SK-MEL-5 (cell line): ENCODE data around the gene TAS2R20. TPM values are rescaled to one million over a fixed set of nuclear protein-coding genes. Genes with fewer than 3 reads are reported as not detected.
"Not testable (repeated sequence)": the region's sequence is repeated elsewhere in the genome, so short reads cannot be mapped to it uniquely, and the experiment has no call there.

Experiments used
- DNase-seq: peaks from one replicate; pipeline ENCODE4 v3.0.0-alpha.2; 2016; ENCODE audit warnings: low read depth, low spot score
- in situ Hi-C: cut with HindIII; loops from 2 replicates; pipeline ENCODE4 v1.10.0; 2016; ENCODE audit warnings: low sequenced_read_pairs, high pct_unique_total_duplicates, low pct_unique_long_range_greater_than_20kb
- polyA plus RNA-seq, 2 experiments: library from polyadenylated mRNA; depleted of rRNA; stranded (reverse); fragments of >200 nt; gene quantifications; 2 replicates each; pipeline ENCODE4 v1.2.3, GENCODE V29; 2015
- total RNA-seq: library from RNA; depleted of rRNA; stranded (reverse); fragments of >200 nt; shearing (Covaris generic); gene quantifications from 2 replicates; pipeline ENCODE4 v1.2.3, GENCODE V29; 2014; rRNA removed

Gene TAS2R20
- 1.1 and 1.3 TPM in 2 replicates for total RNA-seq
- not detected in 2 replicates for polyA plus RNA-seq (2015; cell fraction: cytosol; rRNA removed)
- polyA plus RNA-seq (2015; cell fraction: nucleus; rRNA removed) = 6.8 and 9.0 TPM in 2 replicates

- in situ Hi-C loops = no loop called here
Observed at GRCh38 chr12:10998204-10998603, at the start of gene TAS2R20. TAS2R20 (minus strand) TSS chr12:10998304; CDS start chr12:10997875, 429 bp downstream.

DNA sequence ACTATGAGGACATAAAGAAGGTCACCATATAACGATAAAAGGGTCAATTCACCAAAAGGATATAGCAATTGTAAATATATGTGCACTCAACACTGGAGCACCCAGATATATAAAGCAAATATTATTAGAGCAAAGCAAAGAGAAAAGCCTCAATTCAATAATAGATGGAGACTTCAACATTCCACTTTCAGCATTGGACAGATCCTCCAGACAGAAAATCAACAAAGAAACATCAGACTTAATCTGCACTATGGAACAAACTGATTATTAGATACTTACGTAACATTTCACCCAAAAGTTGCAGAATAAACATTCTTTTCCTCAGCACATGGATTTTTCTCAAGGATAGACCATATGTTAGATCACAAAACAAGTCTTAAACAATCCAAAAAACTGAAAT lies 43.3 kb upstream of the TAS2R20 start:
- DNase-seq, in situ Hi-C loops: not testable (repeated sequence)

More at GRCh38 chr12:10998204-10998603, at the start of gene TAS2R20:
- DNase-seq = no peak

DNA sequence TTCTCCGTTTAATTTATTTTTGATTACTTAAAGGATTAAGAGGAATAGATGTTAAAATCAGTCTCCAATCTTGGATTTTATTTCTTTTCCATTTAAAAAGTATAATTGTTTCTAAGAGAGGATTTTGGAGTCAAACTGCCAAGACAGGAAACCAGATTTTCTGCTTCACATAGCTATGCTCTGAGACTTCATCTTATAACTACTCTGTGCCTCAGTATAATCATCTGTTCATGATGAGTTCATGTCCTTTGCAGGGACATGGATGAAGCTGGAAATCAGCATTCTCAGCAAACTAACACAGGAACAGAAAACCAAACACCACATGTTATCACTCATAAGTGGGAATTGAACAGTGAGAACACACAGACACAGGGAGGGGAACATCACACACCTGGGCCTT lies 42.1 kb upstream of the TAS2R20 start:
- no peak for DNase-seq
- in situ Hi-C loops = no loop called here

DNA sequence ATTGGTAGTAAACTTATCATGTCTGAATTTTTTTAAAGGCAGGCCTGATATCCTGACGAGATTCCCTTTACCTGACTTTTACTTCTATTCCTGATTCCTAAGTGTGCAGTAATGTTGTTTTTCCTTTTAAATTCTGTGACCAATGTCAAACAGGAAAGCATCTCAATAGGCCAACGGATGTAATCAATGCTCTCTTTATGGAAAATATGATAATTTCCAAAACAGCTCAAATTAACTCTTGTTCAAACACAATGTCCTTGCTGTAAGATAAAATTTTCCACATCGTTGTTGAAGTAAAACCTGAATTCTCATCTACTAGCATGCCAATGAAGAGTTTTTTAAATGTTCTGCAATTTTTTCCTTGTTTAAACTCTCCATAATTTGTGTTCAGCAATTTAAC lies 41.1 kb upstream of the TAS2R20 start:
- in situ Hi-C loops = no loop called here
- no peak for DNase-seq

GRCh38 chr12:11033959-11034358 lies 35.9 kb upstream of the TAS2R20 start:
- DNase-seq, in situ Hi-C loops: not testable (repeated sequence)

DNA sequence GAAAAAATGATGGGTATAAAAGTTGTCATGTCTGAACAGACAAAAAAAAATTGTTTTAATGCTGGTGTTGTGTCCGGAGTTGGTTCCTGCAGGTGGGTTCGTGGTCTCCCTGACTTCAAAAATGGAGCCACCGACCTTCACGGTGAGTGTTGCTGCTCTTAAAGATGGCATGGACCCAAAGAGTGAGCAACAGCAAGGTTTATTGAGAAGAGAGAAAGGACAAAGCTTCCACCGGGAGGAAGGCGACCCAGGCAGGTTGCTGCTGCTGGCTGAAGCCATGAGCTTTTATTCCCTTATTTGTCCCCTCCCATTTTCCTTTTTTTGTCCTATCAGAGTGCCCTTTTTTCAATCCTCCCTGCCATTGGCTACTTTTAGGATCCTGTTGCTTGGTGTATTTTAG lies 33.2 kb upstream of the TAS2R20 start, which contains the start of gene TAS2R31:
Gene TAS2R31 (minus strand): TSS at position 101 of the 400 bp plus-strand sequence. CDS start 72 bp downstream, at position 29.
- in situ Hi-C loops = no loop called here
- DNase-seq = no peak

DNA sequence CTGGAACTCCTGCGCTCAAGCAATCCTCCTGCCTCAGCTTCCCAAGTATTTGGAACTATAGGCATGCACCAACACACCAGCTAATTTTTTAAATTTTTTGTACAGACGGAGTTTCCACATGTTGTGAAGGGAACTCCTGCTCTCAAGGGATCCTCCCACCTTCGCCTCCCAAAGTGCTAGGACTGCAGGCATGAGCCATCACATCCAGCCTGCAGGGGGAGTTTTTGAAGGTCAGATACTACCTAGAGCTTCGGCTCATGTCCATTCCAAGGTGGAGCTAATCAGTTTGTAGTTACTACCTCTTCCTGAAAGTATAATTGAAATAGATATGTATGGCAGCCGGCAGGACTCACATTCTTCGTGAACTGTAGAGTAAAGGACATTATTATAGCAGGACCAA lies 28.0 kb upstream of the TAS2R20 start:
- in situ Hi-C loops = no loop called here

DNA sequence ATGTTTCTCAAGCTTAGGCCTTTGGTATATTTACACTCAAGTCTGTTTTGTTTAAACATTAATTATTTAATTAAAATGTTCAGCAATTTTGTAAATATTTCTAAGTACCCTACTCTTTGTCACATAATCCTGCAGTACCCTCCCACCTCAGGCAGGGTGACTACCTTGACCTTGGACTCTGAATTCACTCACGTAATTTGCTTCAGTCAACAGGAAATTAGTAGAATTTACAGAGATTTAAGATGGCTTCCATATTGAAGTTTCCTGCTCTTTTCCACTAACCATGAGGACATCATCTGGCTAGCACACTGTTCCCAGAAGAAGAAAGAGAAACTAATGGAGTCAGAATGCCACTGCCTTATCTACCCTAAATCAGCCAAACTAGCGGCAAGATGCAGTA lies 25.3 kb upstream of the TAS2R20 start:
- no peak for DNase-seq
- in situ Hi-C loops = no loop called here

More for the DNA sequence above, 28.0 kb upstream of the TAS2R20 start:
- peak; percentile 55 for DNase-seq

DNA sequence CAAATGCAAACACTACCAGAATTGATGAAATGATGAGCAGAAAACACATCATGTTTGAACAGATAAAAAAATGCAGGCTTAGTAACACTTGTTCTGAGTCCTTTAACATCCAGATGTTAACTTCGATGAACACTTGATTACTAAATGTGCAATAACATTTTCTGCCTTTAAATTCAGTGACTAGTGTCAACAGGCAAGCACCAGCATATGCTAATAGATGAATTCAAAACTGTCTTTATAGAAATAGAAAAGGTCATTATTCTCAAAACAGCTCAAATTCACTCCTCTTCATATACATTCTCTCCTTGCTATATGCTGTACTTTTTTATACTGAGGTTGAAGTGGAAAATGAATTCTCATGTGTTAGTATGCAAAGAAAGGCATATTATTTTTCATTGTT lies 24.4 kb upstream of the TAS2R20 start, which contains the start of gene TAS2R19:
Gene TAS2R19 (minus strand): TSS at position 101 of the 400 bp plus-strand sequence. CDS start 49 bp downstream, at position 52.
- no peak for DNase-seq
- in situ Hi-C loops = no loop called here

DNA sequence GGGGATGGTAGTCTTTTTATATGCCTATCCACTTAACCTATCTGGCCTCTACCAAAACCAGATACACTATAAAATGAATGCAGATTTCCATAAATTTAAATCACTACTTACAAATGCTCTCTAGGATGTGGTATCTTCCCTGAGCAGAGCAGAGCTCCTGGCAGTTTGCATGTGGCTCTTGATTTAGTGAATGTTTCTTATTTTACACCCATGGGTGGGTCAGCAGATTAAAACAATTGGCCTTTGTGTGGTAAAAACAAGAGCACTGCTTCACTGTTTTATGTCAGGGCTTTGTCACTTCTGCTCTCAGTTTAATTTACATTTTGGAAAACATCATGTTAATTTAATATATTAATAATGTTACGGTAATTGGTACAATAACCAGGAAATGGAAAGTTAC lies 18.8 kb upstream of the TAS2R20 start:
- in situ Hi-C loops = no loop called here

GRCh38 chr12:11015775-11016430 lies 17.8 kb upstream of the TAS2R20 start:
- peak; percentile 10 for DNase-seq
- in situ Hi-C loops = no loop called here

More for the DNA sequence above, 18.8 kb upstream of the TAS2R20 start:
- peak; percentile 78 for DNase-seq

DNA sequence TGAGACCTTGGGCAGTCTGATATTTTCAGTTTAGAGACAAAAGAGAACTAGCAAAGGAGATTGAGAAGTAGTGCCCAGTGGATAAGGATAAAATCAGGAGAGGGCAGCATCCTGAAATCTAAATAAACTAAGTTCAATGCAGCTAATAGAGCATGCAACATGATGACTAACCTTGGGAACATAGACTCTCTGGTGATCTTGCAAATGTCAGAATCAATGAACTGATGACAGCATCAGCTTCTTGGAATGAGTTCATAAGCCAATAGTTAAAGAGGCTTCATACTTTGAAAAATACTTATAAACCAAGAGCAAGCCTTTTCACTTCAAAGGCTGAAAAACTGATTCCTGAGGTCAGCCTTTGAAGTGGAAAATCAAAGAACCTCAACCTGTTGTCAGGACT lies 16.1 kb upstream of the TAS2R20 start:
- no peak for DNase-seq
- in situ Hi-C loops = no loop called here

GRCh38 chr12:11007608-11008007 lies 9.5 kb upstream of the TAS2R20 start:
- in situ Hi-C loops = no loop called here
- no peak for DNase-seq

DNA sequence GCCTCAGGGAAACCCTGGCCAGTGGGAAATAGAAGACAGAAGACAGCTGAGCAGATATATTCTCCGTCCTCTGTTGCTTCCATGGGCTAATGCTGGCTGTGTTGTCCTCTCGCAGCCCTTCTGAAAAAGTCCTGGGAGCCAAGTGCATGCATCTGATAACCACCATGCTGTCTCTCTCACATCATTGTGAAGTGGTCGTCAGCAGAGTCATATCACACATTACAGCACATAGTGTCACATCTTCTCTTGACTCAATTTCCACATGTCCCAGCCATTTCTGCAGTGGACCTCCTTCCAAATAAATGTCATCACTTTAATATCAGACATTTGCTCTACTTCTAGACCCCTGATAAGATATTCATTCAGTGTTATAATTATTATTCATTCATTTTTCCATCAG lies 3.8 kb downstream of the TAS2R20 start:
- in situ Hi-C loops = no loop called here
- no peak for DNase-seq

- in situ Hi-C loops = no loop called here
- DNase-seq = no peak
Observed at GRCh38 chr12:10989107-10989506, 9.0 kb downstream of the TAS2R20 start.

GRCh38 chr12:10986812-10987211 lies 11.3 kb downstream of the TAS2R20 start, which contains the start of gene TAS2R50:
TAS2R50 (minus strand) TSS chr12:10986912; CDS start chr12:10986860, 52 bp downstream.
- no peak for DNase-seq
- in situ Hi-C loops = no loop called here

DNA sequence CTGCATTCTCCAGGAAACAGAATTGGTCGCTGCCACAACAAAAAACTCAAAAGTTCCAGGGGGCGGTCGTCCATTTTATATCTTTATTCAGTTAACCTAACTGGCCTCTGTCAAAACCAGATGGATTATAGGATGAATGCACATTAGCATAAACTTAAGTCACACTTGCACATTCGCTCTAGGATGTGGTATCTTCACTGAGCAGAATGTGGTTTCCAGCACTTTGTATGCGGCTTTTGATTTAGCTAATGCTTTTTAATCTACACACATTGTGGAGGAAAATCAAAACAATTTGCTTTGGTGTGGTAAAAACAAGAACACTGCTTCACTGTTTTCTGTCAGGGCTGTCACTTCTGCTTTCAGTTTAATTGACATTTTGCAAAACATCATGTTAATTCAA lies 15.9 kb downstream of the TAS2R20 start:
- DNase-seq = no peak
- in situ Hi-C loops = no loop called here

DNA sequence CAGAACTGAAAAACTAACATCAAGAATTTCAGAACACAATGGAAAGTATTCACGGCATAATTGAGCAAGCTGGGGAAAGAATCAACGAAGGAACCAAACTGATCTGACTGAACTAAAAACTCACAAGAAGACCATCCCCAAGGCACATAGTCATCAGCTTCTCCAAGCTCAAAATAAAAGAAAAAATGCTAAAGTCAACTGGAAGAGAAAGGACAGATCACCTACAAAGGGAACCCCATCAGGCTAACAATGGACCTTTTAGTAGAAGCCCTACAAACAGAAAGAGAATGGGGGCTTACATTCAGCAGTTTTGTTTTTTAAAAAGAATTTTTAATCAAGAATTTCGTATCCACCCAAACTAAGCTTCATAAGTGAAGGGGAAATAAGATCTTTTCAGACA lies 23.1 kb downstream of the TAS2R20 start:
- DNase-seq = no peak
- in situ Hi-C loops = no loop called here
